SJCRH30 (cell line): ENCODE results near the gene CGA. TPM values are rescaled to one million over a fixed set of nuclear protein-coding genes. Genes with fewer than 3 reads are reported as not detected.
A peak's percentile ranks its signal among the peaks of the same experiment; 100 is the strongest.

ENCODE experiments used
- DNase-seq, 2 experiments: peaks; one replicate each; pipeline ENCODE4 v3.0.0-alpha.2; 2015 to 2020
- H3K27ac ChIP-seq: fragments of 250-450 bp; sonication (Bioruptor Pico); 2 replicates; pipeline ENCODE4 v1.5.1; 2020; ENCODE audit warnings: mild to moderate bottlenecking, moderate library complexity
- H3K27me3 ChIP-seq: fragments of 250-450 bp; sonication (Bioruptor Pico); 2 replicates; pipeline ENCODE4 v1.5.1; 2020; ENCODE audit warnings: mild to moderate bottlenecking, moderate library complexity
- H3K36me3 ChIP-seq: fragments of 250-450 bp; sonication (Bioruptor Pico); 2 replicates; pipeline ENCODE4 v1.5.1; 2020; ENCODE audit warnings: mild to moderate bottlenecking, moderate library complexity
- H3K4me1 ChIP-seq: fragments of 250-450 bp; sonication (Bioruptor Pico); 2 replicates; pipeline ENCODE4 v1.5.1; 2020; ENCODE audit warnings: mild to moderate bottlenecking, moderate library complexity
- H3K4me3 ChIP-seq: fragments of 250-450 bp; sonication (Bioruptor Pico); 2 replicates; pipeline ENCODE4 v1.5.1; 2020; ENCODE audit warnings: mild to moderate bottlenecking, moderate library complexity
- H3K9me3 ChIP-seq: fragments of 250-450 bp; sonication (Bioruptor Pico); replicated peaks from 2 replicates; pipeline ENCODE4 v1.5.1; 2020; ENCODE audit warnings: mild to moderate bottlenecking, moderate library complexity
- total RNA-seq: library from RNA; depleted of rRNA; stranded (reverse); fragments of >200 nt; shearing (Covaris generic); gene quantifications from 2 replicates; pipeline ENCODE4 v1.2.3, GENCODE V29; 2014; rRNA removed

Gene CGA
- total RNA-seq, 1 experiment from 2014 or later: not detected

DNA sequence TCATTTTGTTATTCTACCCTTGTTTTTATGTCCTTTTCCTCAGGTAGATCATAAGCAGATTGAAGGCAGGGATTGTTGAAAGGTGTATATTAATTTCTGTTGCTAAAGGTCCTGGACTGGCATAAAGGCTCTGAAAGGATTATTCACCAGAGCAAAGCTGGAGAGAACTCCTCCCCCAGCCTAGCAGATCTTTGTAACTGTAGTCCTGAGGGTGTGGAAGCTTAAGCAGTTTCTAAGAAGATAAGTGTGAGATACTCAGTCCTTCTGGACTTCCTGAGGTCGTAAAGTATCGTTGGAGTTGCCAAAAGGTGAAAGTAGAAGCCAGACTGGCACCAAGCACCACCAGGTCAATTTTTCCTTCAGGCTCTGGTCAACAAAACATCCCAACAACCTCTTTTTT is 24.2 kb downstream of the CGA start:
- Histone ChIP-seq H3K4me1 (peaks cover 4% of the 10 kb centered on the region; the same call in 1 of the 2 replicates), H3K4me3 (no peak overlapping the region), H3K36me3 (no peaks in the 10 kb centered on the region), H3K27ac (no peak overlapping the region), H3K9me3 (no peaks in the 10 kb centered on the region), H3K27me3 (no peaks in the 10 kb centered on the region)
- no peak for DNase-seq

DNA sequence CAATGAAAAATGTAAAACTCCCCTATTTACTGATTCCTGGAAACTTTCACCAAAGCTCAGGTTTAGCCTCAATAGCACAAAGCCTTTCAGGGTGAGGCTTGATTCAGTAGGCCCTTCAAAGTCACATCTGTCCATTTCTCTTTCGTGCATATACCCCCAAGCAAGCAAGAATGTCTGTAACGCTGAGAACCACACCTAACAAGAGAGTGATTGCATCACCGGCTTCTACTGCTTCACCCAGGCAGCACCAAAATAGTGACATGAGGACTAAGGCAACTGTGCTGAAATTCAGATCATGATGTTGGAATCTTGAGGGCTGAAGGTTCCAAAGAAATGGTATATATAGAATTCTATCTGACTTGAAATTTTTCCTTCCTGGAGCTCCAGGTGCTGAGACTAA is 26.1 kb downstream of the CGA start:
- Histone ChIP-seq H3K4me1 (no peaks in the 10 kb centered on the region), H3K36me3 (no peaks in the 10 kb centered on the region), H3K4me3 (no peak overlapping the region), H3K27me3 (no peaks in the 10 kb centered on the region), H3K9me3 (no peaks in the 10 kb centered on the region), H3K27ac (no peak overlapping the region)
- no peak for DNase-seq

DNA sequence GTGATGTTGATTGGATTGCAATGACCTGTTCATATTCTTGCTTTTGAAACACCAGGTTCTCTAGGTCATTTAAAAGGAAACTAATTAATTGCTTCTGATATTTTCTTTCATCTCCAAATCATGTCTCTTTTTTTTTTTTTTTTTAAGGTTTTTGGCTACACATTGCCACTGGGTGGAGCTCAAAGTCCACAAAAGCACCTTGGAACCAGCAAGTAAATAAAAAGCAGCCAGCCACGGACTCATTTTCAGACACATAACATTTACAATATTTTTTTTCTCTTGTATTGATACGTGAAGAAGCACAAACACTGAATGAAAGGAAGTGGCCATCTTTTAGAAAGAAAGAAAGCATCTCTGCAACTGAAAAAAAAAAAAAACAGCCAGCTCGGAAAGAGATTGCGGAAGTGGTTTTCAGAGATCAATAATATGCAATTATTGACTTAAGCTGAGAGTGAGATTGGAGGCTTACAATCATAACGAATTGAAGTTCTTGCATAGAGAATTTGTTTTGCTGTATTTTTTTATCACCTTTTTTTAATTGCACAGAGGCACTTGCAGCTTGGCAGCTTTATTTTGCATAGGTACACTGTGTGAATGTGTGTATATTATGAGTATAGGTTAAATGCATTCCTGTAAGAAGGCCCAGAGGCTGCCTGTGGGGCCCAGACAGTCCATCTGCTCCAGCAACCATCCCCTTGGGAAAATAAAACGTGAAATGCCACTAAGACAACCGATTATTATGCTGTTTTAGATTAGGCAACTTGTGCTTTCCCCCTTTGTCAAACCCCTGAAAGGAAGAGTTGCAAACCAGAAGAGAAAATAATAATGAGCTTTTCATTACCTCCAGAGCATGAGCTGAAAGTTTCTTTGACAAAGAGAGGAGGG is 28.2 kb downstream of the CGA start:
- H3K4me3 ChIP-seq: peak overlapping the region; percentile 27; the same call in 1 of the 2 replicates
- H3K9me3 ChIP-seq: no peaks in the 10 kb centered on the region
- H3K27ac ChIP-seq: no peak overlapping the region
- H3K4me1 ChIP-seq: no peaks in the 10 kb centered on the region
- peak; percentile 41 to 69 for DNase-seq
- no peaks in the 10 kb centered on the region for H3K36me3 ChIP-seq
- no peaks in the 10 kb centered on the region for H3K27me3 ChIP-seq

DNA sequence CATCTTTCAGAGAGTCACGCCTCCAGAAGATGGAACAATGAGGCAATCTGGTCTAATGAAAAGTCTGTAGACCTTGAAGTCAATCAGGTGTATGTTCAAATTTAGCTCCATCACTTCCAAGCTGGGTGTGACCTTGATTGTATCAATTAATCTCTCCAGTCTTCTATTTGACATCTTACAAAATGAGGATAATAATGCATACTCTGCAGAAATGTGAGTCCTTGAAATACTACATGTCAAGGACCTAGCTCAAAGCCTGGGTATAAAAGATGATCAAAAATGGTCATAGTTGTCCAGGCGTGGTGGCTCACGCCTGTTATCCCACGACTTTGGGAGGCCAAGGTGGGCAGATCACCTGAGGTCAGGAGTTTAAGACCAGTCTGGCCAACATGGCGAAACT is 29.8 kb downstream of the CGA start:
- Histone ChIP-seq H3K36me3 (no peaks in the 10 kb centered on the region), H3K27me3 (no peaks in the 10 kb centered on the region), H3K27ac (no peak overlapping the region), H3K4me3 (no peak overlapping the region), H3K9me3 (no peaks in the 10 kb centered on the region), H3K4me1 (no peaks in the 10 kb centered on the region)
- DNase-seq: no peak

DNA sequence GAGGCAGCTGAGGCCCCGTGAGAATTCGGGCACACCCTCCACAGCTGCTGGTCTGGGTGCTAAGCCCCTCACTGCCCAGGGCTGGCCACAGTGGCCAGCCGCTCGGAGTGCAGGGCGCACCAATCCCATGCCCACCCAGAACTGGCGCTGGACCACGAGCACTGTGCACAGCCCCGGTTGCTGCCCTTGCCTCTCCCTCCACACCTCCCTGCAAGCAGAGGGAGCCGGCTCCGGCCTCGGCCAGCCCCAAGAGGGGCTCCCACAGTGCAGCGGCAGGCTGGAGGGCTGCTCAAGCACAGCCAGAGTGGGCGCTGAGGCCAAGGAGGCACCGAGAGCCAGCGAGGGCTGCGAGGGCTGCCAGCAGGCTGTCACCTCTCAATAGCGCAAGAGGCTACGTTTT is 35.0 kb downstream of the CGA start:
- Histone ChIP-seq H3K4me3 (no peak overlapping the region), H3K4me1 (0 out of 2 replicates have a peak, but pooled peaks cover 3% of the 10 kb centered on the region), H3K36me3 (no peaks in the 10 kb centered on the region), H3K9me3 (no peaks in the 10 kb centered on the region), H3K27ac (no peak overlapping the region), H3K27me3 (no peaks in the 10 kb centered on the region)
- no peak for DNase-seq

DNA sequence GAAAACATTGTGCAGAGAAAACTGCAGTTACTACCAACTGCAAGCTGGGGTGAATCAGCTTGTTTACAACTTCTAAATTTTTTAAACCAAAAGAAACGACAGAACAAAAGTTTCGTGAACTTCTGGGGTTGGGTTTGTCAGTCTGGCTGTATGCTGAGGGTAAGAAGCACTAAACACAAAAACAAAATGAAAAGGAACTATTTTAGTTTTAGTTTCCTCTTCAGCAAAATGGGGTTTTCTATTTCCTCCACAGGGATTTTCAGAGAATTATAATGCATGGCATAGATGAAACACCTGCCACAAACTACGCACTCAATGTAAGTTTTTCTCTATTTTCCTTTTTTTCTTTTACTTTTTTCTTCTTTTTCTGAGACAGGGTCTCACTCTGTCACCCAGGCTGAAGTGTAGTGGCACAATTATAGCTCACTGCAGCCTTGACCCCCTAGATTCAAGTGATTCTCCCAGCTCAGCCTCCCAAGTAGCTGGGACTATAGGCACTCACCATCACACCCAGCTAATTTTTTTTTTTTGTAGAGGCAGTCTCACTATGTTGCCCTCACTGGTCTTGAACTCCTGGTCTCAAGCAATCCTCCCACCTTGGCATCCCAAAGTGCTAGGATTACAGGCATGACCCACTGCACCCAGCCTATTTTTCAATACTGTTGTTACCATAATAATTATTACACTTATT is 40.6 kb downstream of the CGA start:
- no peak overlapping the region for H3K4me3 ChIP-seq
- 0 out of 2 replicates have a peak, but pooled peaks cover 3% of the 10 kb centered on the region for H3K4me1 ChIP-seq
- H3K27ac ChIP-seq: no peak overlapping the region
- no peaks in the 10 kb centered on the region for H3K9me3 ChIP-seq
- no peaks in the 10 kb centered on the region for H3K27me3 ChIP-seq
- no peak for DNase-seq
- H3K36me3 ChIP-seq: no peaks in the 10 kb centered on the region

DNA sequence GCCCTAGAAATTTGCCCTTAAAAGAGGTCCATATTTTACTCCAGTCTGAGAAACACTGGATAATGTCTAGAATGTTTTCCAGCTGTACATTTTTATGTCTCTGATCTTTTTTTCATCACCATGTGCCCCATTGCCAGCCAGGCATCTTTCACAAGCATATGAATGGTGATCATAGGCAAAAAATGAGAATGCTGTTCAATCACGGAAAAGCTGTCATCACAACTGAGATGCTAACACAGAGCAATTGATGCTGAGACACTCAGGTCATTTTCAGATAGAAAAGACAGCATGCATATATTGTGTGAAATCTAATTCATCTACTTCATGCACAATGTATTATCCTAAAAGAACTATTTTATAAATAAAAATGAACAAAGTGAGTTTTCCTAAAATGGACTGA is 41.6 kb downstream of the CGA start:
- Histone ChIP-seq H3K36me3 (no peaks in the 10 kb centered on the region), H3K27me3 (no peaks in the 10 kb centered on the region), H3K4me3 (no peak overlapping the region), H3K27ac (no peak overlapping the region), H3K4me1 (0 out of 2 replicates have a peak, but pooled peaks cover 3% of the 10 kb centered on the region), H3K9me3 (no peaks in the 10 kb centered on the region)
- DNase-seq: no peak

DNA sequence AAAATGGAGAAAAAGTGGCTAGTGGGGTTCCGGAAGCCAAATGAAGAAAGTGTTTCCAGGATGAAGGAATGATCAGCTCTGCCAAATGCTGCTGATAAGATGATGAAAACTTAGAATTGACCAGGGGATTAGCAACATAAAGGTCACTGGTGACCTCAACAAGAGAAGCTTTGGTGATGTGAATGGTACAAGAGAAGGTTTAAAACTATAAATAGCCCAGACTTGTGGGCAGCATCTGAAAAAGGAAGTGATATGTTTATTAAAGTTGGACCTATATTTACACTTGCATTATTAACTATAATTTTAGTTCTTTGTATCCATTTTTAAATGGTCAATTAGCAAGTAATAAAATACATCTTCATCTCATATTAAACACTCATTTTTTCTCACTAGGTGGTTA is 45.1 kb downstream of the CGA start:
- Histone ChIP-seq H3K4me3 (no peak overlapping the region), H3K27me3 (no peaks in the 10 kb centered on the region), H3K27ac (no peak overlapping the region), H3K4me1 (no peaks in the 10 kb centered on the region), H3K36me3 (no peaks in the 10 kb centered on the region), H3K9me3 (no peaks in the 10 kb centered on the region)
- no peak for DNase-seq

DNA sequence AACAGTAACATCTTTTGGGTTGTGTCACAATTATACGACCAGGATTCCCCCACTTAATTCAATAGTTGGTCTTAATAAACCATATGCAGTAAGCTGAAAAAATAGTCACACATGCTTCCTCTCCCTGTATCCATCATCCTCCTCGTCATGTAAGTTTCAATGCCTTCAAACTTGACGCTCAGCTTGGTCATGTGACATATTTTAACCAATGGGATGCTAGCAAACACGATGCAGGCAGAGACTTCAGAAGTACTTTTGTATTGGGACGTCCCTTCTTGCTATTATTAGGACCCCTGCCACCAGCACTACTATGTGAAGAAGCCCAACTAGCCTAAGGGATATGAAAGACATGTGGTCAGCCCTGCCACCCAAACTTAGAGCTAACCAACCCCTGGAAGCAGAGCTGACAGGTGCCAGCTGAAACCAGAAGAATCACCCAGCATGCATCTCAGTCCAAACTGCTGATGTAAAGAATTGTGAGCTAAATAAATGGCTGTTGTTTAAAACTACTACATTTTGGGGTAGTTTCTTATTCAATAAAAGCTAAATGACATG is 49.3 kb downstream of the CGA start:
- no peak for DNase-seq
- Histone ChIP-seq H3K9me3 (no peaks in the 10 kb centered on the region), H3K27me3 (no peaks in the 10 kb centered on the region), H3K27ac (no peak overlapping the region), H3K36me3 (no peaks in the 10 kb centered on the region), H3K4me3 (no peak overlapping the region), H3K4me1 (no peaks in the 10 kb centered on the region)

DNA sequence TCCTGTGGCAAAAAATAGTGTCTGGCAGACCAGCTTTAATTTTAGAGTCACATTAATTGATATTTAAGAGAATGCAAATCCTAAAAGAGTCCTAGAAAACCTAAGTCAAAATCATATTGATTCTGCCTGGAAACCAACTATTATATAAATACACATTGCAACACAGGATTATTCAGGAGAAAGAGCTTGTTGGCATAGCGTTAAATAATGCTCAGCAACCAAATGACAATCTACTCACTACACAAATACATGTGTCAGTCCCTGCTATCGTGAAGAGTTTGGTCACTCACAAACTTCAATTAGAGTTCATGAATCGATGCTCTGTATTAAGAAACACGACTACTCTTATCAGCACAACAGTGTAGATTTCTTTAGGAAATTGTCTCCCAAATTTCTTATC is 54.2 kb downstream of the CGA start:
- Histone ChIP-seq H3K9me3 (no peaks in the 10 kb centered on the region), H3K27me3 (no peaks in the 10 kb centered on the region), H3K4me1 (no peaks in the 10 kb centered on the region), H3K27ac (no peak overlapping the region), H3K36me3 (no peaks in the 10 kb centered on the region), H3K4me3 (no peak overlapping the region)
- no peak for DNase-seq

Other genes starting within 250 kb of the CGA start
- not detected in 2 replicates for gene HTR1E, start 157.6 kb downstream of the CGA start, total RNA-seq
- 25.8 and 29.3 TPM in 2 replicates for gene ZNF292, start 60.5 kb upstream of the CGA start, total RNA-seq
- gene SMIM8, start 227.5 kb upstream of the CGA start, total RNA-seq: 9.8 and 11.1 TPM in 2 replicates
- gene GJB7, start 234.2 kb upstream of the CGA start, total RNA-seq: not detected in 2 replicates
- 0.79 and 2.2 TPM in 2 replicates for gene C6orf163, start 249.7 kb upstream of the CGA start, total RNA-seq